Bone marrow (tissue), 2 donors: ENCODE results near the gene UTF1.
"Not testable (repeated sequence)": the region's sequence is repeated elsewhere in the genome, so short reads cannot be mapped to it uniquely, and the experiment has no call there.

Source experiments
- DNase-seq, 2 donors: peaks; one replicate each; lab custom pipeline; 2025; lab: John Stamatoyannopoulos, UW

UTF1 gene

DNA sequence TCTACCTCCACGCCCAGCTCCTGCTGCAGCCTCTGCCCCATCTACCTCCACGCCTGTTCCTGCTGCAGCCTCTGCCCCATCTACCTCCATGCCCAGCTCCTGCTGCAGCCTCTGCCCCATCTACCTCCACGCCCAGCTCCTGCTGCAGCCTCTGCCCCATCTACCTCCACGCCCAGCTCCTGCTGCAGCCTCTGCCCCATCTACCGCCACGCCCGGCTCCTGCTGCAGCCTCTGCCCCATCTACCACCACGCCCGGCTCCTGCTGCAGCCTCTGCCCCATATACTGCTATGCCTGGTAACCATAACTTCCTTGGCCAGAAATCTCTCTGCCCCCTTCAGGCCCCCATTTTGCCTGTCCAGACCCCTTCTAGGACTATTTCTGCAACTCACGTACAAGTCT, 35.0 kb downstream of the UTF1 start:
- not testable (repeated sequence) for DNase-seq

DNA sequence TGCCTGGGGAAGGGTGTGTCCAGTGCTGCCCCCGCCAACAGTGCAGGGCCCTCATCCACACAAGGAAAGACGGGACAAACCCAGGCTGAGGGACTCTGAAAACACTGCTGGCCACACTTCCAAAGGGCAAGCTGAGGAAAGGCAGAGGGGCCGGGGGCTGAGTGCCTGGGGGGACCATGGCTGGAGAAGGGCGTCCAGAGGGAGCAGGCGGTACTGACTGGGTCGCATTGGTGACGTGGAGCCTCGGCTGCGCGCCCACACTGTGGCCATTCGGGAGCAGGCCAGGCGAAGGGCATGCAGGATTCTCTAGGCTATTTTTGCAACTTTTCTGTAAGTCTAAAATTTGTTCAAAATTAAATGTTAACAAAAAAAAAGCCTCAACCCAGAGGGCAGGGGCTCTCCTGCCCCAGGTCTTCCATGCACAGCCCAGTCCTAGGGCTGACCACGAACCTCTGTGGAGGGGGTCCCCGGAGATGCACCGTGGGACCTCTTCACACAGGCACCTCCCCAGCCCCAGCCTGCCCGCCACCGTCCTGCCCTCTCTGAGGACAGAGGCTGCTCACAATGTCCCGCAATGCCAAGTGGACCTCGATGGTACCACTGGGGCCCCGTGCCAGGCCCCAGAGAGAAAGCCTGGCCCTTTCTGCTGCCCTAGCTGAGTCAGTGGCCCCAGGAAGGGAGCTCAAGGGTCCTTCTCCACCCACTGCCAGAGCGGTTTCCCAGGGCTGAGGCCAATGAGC, 36.2 kb downstream of the UTF1 start:
- DNase-seq: no peak

DNA sequence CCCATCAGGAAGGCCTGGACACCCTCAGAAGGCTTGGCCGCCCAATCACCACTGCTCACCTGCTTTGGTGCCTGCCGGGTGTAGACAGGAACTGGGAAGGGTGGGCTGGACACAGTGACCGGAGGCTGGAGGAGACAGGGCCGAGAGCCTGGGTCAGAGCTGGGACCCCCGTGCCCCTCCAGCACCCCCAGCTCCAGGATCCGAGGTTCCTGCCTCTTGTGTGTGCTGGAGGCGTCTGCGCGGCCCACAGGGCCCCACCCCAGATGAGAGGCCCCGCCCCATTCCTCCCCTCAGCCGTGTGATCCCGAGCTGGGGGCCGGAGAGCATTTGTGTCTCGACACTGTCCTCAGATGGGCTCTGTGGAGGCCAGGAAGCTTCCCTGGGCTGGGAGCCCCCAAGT, 37.3 kb downstream of the UTF1 start:
- no peak for DNase-seq

DNA sequence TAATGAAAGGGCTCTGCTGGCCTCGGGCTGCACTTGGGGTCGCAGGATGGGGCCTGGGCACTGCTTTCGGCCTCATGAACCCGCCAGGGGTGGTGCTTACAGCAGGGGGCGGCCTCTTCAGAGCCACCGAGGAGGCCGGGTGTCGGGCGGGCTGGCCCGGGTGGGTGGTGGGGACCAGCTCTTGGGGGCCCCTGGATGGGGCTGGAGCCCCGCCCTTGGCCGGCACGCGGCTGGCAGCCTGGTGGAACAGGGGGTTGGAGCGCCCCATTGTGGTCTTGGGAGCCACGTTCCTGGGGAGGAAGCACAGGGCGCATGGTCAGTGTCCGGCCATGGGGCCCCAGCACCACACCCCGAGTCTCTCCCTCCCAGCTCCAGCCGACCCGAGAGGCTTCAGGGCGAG, 37.8 kb downstream of the UTF1 start:
- DNase-seq: no peak

DNA sequence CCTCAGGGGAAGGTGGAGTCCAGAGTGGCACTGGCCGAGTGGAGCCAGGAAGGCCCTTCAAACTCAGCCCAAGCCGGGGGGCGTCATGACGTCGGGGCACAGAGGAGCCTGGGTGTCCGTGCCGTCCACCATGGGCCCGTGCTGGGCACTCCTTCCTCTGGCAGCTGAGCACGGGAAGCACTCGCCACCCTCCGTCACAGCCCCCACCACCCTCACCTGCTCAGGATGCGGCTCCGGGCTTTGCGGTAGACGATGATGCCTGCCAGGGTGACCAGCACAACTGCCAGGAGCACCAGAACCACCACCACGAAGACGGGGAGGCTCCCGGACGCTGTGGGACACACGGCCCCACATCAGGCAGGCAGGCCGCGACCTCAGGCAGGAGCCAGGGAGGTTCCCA, 38.5 kb downstream of the UTF1 start:
- no peak for DNase-seq

DNA sequence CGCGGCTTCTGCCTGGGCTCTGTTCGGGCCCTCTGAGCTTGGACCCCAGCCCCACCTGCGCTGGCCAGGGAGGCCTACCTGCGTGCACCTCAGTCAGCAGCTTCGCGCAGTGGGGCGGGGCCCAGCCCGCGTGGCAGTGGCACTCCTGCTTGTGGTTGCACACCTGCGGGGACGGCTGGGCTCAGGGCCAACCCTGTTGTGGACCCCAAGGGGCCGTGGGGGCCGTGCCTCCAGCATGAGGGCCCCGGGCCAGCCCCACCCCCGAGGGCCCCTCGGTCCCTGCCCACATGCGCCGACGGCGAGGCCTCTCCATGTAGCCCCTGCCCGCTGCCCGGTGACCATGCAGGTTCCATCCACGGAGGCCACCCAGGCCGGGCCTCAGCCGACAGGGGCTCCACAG, 39.4 kb downstream of the UTF1 start:
- DNase-seq: no peak

DNA sequence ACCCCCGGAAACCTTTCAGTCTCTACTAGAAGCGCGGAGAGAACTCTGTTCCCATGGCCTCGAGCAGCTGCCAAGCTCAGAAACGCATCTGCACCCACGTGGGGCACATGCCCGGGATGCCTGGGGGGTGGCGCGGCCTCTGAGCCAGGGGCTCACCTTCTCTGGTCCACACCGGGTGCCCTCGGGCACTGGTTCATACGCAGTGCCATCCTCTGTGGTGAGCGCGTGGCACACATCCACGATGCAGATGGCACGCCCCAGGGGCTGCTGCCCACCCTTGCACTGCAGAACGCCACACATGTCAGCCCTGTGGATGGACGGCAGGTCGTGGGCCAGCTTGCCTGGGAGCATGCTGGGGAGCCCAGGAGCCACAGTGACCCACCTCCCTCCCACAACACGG, 40.2 kb downstream of the UTF1 start:
- DNase-seq: no peak

DNA sequence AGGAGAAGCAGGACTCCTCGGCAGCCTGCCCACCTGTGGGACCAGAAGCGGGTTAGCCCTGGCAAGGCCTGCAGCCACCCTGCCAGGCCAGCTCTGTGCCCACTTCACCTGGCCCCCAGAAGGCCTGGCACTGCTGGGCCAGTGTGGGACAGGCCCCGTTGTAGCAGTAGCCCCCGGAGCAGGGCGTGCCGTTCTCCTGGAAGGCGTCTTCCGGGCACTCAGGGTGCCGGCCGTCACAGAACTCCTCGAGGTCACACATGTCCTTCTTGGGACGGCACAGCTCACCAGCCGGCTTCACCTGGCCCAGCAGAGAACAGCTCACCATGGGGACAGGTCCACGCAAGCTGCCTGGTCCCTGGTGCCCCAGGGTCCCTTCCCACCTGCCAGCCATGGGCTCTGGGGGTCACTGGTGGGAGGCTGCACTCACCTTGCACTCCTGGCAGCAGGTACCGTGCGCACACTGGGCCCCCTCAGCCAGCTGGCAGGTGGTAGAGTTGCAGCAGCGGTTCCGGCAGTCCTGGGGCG, 40.8 kb downstream of the UTF1 start:
- DNase-seq: no peak

DNA sequence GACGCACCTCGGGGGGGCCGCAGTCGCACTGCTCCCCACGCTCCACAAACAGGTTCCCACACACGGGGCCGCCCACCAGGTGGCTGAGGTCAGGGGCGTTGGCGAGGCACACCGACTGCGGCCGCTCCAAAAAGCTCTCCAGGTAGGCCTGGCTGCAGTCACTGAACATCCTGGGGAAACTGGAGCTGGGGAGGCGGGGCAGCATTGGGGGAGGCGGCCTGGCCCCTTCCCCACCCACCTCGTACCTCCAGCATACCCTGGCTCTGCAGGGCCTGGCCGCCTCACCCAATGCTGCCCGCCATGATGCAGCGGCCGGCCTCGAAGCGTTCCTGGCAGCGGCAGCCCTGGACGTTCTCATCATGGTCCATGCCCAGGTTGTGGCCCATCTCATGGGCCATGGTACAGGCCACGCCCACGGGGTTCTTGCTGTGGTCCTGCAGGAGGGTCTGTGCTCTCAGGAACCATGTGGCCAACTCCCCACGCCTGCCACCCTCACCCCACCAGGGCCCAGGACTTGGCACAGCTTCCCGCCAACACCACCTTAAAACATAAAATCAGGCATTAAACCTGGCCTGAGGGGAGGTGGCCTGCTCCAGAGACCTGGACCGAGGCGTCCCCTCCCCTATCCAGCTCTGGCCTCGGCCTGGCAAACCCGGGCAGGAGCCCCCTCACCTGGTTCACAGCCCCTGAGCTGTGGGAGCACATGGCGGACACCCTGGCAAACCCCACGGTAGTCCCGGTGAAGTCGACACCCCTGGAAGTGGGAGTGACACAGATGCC, 41.7 kb downstream of the UTF1 start:
- DNase-seq: no peak

DNA sequence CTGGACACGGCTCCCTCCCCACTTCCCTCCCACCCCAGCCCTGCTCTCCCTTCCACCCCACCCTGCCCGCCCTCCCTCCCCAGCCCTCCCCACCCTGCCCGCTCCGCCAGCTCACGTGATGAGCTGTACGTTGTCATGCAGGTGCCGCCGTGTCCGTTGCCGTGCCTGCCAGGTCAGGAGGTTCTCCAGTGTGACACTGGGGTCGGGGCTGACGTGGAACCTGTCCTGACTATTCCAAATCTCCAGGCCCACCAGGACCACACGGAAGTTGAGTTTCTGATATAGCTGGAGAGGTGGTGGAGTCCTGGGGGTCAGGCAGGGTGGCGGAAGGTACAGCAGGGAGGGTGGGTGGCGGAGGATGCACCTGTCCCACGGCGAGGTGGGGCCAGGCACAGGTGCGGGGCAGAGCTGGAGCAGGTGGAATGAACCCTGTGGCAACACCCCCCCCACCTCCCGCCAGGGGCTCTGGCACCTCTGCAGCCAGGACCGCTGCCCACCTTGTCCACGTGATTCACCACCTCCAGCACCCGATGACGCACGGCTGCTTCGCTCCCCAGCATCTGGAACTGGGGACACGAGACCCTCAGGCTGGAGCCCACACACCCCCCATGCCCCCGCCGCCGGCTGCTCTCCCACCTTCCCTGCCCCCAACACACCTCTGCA, 42.4 kb downstream of the UTF1 start:
- no peak for DNase-seq

DNA sequence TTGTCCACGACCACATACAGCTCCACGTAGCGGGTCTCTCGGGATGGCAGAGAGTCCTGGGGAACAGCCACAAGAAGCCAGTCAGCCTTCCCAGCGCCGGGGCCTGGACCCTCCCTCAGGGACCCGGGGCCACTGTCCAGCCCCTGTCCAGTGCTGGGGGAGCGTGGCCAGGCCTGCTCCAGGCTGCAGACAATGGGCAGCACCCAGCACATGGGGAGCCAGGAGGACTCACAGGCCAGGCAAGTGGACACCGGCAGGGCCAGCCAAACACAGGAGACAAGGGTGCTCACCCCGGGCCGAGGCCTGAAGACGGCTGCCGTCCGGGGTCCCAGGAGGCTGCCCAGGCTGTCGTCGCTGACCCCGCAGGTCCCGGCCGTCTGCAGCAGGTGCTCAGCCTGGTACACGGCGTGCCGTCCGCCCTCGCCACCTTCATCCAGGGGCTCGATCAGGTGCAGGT, 43.0 kb downstream of the UTF1 start:
- no peak for DNase-seq

DNA sequence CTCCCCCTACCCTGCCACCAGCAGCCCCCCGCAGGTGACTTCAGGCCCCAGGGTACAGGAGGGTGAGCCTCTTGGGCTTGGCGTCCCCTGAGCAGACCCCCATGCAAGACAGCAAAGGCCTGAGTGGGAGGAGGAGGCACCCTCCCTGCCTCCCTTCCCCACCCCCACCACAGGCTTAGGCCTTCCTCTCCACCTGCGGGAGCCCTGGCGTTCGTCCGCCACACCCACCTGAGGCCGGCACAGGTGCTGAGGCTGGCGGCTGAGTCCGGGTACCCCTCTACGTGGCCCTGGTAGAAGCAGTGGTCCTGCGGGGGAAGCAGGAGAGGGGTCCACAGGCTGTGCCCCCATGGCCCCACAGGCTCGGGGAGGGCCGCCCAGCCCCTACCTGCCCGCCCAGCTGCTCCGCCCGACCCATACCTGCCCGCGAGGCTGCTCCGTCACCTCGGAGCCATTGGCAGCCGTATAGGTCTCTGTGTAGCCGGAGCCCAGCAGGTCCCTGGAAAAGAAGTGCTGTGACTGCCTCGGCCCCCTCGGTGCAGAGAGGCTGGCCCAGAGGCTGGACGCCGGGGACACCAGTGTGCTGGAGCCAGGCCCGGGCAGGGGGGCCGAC, 43.6 kb downstream of the UTF1 start:
- no peak for DNase-seq

DNA sequence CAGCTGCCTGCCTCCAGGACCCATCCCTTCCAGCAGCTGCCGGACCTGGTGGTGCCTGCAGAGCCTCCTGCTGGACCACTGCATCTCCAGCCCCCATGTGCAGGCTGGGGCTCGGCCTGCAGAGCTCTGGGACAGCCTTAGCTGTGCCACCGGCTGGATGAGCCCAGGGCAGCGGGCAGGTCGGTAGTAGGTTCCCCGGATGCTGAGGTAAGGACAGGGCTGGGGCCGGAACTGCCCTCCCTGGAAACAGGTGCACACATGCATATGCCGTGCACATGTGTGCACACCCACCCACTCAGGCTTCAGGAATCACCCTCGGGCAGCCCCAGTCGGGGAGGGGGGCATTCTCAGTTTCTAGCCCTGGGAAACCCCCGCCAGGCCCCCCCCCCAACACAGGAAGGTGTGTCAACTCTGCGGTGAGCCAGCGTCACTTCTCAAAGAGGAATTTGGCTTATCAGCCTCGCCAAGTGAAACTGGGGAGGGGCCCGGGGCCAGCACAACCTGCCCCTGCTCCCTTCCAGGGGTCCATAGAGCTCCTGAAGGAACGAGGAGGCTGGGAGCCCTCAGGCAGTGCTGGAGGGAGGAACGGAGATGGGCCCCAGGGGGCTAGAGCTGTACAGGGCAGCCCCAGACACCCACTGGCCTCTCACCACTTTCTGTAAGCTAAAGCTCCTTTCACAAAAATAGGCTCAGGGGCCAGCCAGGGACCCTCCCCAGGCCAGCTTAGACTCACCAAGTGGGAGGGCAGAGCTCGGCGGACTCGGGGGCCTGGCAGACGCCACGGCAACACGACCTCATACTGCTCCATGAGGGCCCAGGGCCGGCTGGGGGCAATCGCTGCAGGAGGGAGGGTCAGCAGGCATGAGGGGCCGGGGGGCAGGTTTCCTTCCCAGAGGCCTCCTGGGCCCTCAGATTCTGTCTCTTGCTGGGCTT, 45.0 kb downstream of the UTF1 start:
- peak; percentile 40 to 57 for DNase-seq

DNA sequence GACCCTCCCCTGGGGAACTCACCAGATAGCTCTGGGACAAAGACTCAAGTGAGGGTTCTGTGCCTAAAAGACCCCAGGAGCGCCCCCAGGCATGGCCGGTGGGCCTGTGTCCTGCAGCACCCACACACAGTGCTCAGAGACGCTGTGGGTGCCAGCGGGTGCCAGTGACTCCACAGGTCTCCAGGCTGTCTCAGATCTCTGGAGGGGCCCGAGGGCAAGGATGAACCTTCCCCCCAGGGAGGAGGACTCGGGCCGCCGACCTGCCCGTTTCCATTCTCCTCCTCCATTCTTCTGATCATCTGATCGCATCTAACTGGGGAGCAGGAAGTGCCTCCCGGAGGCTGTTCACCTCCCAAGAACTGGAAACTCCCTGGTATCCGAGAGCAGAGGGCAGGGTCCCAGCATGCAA, 45.7 kb downstream of the UTF1 start:
- peak in 1 of 2 donors; percentile 64 for DNase-seq

DNA sequence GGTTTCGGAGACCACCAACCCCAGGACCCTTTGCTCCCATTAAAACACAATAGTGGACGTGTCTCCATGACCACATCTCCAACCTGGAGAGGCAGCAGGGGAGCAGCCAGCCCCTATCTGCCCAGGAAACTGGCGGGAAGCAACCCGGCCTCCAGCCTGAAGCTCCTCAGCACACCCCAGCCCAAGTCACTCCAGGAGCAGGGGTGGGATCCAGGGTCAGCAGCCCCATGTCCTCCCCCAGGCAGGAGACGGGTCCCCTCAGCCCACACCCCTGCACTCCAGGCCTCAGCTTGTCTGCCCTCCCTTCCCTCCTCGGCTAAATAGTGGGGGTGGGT, 46.0 kb downstream of the UTF1 start:
- no peak for DNase-seq

DNA sequence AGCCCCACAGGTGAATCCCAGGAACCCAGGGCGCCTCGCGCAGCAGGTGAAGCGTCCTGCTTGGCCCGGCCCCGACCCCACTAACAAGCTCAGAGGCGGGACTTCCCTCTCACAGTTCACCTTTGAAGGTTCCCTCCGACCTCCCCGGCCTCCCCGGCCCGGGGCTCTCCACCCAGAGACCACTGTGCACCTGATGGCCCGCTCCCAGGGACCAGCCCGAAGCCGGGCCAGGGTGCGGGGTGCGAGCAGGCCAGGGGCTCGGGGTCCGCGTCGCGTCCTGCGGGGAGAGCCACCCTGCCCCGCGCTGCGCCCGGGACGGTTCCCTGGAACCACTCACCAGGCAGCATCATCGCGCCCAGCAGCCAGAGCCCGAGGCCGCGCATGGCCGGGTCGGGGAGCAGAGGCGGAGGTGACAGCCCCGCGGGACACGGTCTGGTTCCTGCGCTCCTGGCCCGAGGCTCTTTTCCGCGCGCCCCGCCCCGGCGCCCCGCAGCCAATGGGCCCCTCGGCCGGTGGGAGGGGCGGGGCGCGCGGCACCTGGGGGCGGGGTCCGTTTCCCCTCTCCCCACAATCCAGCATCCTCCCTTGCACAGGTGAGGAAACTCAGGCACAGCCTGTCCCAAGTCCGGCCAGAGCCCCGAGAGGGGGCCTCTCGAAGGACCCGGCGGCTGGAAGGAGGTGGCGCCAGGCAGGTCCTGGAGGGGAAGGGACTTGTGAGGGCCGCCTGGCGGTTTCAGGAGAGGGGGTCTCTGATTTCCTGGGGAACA, 46.6 kb downstream of the UTF1 start, which contains the start of gene ADAM8:
Gene ADAM8, minus strand, starts transcription at position 434 of the 767 bp plus-strand sequence. Its CDS starts 51 bp downstream, at position 383.
- peak in 1 of 2 donors; percentile 15 for DNase-seq

DNA sequence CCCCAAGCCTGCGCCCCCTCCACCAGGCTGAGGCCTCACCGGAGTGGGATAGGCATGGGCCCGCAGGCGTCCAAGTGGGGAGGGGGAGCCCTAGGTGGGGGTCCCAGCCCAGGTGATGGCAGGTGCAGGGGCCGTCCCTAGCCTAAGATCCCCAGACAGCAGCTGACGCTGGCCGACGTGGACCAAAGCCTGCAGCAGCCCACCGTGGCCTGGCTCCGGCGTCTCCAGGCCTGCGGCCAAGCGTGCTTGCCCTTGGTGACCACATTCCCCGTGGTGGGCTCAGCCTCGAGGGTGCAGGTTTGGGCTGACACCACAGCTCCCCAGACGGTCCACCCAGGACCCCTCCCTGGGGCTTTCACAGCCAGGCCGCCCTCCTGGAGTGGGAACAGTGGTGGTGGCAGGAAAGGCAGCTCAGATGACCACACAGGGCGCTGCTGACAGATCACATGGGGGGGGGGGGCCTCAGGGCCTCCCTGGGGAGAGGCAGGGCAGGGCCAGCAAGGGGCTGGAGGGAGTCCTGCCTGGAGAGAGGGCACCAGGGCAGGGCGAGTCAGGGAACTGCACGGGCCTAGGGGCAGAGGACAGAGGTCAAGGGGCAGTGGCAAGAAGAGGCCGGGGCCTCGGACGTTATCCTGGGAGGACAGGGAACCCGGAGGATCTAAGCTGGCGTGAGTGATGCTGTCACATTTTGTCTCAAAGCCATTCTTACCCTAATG, 47.4 kb downstream of the UTF1 start:
- no peak for DNase-seq

DNA sequence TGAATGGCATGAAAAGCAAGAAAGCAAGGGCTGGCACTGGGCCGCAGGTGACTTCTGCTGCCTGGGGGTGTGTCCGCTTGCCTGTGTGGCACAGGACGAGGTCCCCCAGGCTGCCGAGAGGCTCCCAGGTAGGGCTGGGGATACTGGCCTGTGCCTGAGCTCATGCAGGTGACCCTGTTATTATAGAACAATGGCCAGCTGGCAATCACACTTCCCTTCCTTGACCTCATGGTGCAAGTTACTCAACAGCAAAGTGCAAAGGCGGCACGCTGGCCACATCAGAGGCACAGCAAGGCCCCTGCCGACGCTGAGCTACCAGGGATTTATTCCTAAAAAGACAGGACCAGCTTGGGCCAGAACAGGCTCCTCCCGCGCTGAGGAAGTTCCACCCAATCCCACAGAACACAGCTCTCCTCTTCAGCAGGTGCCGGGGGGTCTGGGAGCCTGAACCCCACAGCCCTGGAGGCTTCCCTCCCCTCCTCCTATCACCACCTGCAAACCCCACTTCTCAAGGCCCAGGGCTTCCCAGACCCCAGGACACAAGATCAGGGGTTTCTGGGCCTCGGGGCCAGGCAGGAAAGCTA, 48.1 kb downstream of the UTF1 start:
- no peak for DNase-seq

DNA sequence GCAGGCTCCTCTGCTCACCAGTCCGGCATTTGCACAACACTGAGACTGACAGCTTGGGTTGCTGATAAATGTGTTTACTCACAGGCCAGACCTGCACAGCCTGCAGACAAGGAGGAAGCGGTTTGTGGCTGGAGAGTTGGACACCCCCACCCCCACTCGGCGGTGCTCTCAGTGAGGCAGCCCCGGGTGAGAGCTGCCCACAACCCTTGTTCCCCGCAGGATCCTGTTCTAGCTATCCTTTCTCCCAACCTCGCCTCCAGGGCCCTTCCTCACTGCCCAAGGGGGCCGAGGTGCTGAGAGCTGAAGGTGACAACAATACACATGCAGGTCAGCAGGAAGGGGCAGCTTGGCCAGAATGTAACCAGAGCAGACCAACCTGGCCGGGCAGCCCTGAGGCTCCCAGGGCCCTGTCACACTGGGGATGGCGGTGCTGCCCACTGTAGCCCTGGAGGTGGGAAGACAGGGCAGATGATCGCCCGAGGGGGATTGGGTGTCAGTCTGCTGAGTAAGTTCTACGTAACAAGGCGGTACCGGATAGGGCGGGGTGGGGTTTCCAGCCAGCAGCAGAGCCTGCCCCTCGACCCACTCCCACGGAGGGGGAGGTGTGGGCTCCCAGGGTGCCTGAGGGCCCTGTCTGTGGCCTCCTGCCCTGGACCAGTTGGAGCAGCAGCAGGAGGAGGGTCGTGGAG, 48.7 kb downstream of the UTF1 start:
- peak; percentile 71 to 92 for DNase-seq
